Prostate gland (tissue), 2 donors: ENCODE measurements around the gene NAPA.

Experiments used
- POLR2A ChIP-seq: fragments of 450-650 bp; IDR thresholded peaks from one replicate; pipeline ENCODE4 v1.6.1; 2016; ENCODE audit warnings: antibody characterized with exemption, mild to moderate bottlenecking
- TF ChIP-seq, protein P1 (sequence below), 4 experiments: fragments of 200-600 bp in 2 of 4; fragments of 450-650 bp in 2 of 4; sonication (generic) in 2 of 4; IDR thresholded peaks; 1 replicate in 3 of 4; 2 replicates in 1 of 4; pipeline ENCODE4 v1.5.1; 2016 to 2019; ENCODE audit warnings: antibody characterized with exemption in 4 of 4, mild to moderate bottlenecking in 2 of 4, moderate library complexity in 2 of 4

DNA sequence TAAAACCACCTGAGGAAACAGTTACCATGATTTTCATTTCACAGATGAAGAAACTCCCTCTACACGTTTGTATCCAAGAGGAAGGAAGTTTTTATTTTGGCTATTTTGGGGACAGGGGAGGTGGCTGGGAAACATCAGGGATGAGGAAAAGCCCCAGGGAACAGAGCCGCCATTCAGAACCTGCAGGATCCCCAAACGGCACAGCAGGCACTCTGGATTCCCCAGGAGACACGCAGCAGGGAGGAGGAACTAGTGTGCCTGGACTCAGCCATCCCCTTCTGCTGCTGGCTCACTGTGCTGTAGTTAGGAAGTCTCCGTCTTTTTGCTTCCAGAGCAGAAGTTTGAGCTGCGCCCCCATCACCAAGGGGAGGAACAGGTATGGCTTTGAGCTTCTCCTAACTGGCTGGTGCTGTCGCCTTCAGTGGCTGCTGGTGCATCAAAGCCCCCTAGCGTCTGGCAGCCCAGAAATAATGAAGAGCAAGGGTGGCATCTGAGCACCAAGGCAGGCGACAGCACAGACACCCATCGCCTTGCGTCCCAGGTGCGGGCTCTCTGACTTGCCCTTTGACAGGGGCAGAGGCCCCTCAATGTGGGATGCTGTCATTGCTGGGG lies 4.2 kb downstream of the NAPA start:
- TF ChIP-seq, protein P1, sequence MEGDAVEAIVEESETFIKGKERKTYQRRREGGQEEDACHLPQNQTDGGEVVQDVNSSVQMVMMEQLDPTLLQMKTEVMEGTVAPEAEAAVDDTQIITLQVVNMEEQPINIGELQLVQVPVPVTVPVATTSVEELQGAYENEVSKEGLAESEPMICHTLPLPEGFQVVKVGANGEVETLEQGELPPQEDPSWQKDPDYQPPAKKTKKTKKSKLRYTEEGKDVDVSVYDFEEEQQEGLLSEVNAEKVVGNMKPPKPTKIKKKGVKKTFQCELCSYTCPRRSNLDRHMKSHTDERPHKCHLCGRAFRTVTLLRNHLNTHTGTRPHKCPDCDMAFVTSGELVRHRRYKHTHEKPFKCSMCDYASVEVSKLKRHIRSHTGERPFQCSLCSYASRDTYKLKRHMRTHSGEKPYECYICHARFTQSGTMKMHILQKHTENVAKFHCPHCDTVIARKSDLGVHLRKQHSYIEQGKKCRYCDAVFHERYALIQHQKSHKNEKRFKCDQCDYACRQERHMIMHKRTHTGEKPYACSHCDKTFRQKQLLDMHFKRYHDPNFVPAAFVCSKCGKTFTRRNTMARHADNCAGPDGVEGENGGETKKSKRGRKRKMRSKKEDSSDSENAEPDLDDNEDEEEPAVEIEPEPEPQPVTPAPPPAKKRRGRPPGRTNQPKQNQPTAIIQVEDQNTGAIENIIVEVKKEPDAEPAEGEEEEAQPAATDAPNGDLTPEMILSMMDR (IDR thresholded peaks at IDR 0.05), result no peak
- no peak for TF ChIP-seq POLR2A
